Measurements from ENCODE around the gene CRNN. TPM values are rescaled to one million over a fixed set of nuclear protein-coding genes. Genes with fewer than 3 reads are reported as not detected.

CRNN gene
- total RNA-seq, 2 donors from 2014 or later = not detected

DNA sequence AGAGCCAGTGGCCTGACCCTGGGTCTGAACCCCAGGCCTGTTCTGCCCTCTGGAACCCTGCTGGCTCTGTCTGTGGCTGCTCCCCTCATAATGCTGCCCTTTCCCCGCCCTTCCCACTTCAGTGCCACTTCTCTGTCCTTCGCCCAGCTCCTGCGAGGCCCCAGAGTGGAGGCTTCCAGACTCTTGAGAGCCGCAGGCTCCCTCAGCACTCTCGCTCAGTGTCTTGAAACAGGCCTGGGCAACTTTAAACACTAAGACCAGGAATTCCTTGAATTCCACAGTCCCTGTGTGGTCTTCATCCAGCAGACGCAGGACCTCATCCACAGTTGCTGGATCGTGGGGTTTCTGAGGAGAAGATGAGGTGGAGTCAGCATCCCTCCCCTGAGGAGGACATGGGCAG, 3.5 kb downstream of the CRNN start:
- Histone ChIP-seq H3K27ac (no peak overlapping the region), H3K4me3 (no peak overlapping the region), H3K36me3 (no peaks in the 10 kb centered on the region), H3K9me3 (no peaks in the 10 kb centered on the region), H3K4me1 (ENCODE audit: control insufficient read depth in 1 of 2, low read depth in 2 of 2) (no peaks in the 10 kb centered on the region), H3K27me3 (replicated peaks; ENCODE audit: insufficient read depth) (no peaks in the 10 kb centered on the region)
- TF ChIP-seq, protein P1, sequence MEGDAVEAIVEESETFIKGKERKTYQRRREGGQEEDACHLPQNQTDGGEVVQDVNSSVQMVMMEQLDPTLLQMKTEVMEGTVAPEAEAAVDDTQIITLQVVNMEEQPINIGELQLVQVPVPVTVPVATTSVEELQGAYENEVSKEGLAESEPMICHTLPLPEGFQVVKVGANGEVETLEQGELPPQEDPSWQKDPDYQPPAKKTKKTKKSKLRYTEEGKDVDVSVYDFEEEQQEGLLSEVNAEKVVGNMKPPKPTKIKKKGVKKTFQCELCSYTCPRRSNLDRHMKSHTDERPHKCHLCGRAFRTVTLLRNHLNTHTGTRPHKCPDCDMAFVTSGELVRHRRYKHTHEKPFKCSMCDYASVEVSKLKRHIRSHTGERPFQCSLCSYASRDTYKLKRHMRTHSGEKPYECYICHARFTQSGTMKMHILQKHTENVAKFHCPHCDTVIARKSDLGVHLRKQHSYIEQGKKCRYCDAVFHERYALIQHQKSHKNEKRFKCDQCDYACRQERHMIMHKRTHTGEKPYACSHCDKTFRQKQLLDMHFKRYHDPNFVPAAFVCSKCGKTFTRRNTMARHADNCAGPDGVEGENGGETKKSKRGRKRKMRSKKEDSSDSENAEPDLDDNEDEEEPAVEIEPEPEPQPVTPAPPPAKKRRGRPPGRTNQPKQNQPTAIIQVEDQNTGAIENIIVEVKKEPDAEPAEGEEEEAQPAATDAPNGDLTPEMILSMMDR (IDR thresholded peaks at IDR 0.05) = no peak
- ATAC-seq (ENCODE audit: insufficient number of reproducible peaks, low FRiP score, low read depth) (no peak), DNase-seq (ENCODE audit: low spot score) (no peak)

DNA sequence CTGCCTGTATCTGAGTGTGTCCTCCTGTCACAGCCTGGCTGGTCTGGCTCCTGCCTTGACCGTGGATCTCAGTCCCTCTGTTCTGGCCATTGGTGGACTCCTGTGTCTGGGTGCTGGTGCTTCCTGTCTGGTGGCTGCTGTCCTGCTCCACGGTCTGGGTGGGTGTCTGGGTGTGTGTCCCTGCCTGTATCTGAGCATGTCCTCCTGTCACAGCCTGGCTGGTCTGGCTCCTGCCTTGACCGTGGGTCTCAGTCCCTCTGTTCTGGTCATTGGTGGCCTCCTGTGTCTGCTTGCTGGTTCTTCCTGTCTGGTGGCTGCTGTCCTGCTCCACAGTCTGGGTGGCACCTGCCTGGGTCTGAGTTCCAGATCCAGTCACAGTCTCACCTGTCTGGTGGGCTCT, 4.0 kb downstream of the CRNN start:
- Histone ChIP-seq H3K36me3 (no peaks in the 10 kb centered on the region), H3K27ac (no peak overlapping the region), H3K4me1 (ENCODE audit: control insufficient read depth in 1 of 2, low read depth in 2 of 2) (no peaks in the 10 kb centered on the region), H3K4me3 (no peak overlapping the region), H3K27me3 (replicated peaks; ENCODE audit: insufficient read depth) (no peaks in the 10 kb centered on the region), H3K9me3 (no peaks in the 10 kb centered on the region)
- ATAC-seq (ENCODE audit: insufficient number of reproducible peaks, low FRiP score, low read depth) (no peak), DNase-seq (ENCODE audit: low spot score) (no peak)
- TF ChIP-seq, protein P1 (IDR thresholded peaks at IDR 0.05) = no peak

DNA sequence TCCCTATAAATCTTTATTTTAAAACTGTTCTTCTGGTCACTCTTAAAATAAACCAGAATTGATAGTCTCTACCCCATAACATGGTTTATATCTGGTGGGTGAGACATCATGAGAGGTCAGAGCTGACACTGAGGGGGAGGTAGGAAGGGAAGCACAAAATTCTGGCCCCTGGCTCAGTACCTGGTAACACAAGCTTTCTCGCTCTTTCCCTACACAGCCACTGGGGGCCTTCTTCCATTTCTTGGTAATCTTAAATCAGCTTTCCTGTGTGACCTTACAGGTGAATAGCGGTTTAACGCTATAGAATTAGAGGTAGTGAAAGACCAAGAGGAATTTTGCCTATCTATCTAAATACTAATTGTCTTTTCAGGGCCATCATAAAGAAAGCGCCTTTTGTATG, 5.4 kb downstream of the CRNN start:
- Histone ChIP-seq H3K4me3 (no peak overlapping the region), H3K9me3 (no peaks in the 10 kb centered on the region), H3K4me1 (ENCODE audit: control insufficient read depth in 1 of 2, low read depth in 2 of 2) (no peaks in the 10 kb centered on the region), H3K36me3 (no peaks in the 10 kb centered on the region), H3K27me3 (replicated peaks; ENCODE audit: insufficient read depth) (no peaks in the 10 kb centered on the region), H3K27ac (no peak overlapping the region)
- DNase-seq (ENCODE audit: low spot score) (no peak), ATAC-seq (ENCODE audit: insufficient number of reproducible peaks, low FRiP score, low read depth) (no peak)
- TF ChIP-seq, protein P1 (IDR thresholded peaks at IDR 0.05) = no peak

DNA sequence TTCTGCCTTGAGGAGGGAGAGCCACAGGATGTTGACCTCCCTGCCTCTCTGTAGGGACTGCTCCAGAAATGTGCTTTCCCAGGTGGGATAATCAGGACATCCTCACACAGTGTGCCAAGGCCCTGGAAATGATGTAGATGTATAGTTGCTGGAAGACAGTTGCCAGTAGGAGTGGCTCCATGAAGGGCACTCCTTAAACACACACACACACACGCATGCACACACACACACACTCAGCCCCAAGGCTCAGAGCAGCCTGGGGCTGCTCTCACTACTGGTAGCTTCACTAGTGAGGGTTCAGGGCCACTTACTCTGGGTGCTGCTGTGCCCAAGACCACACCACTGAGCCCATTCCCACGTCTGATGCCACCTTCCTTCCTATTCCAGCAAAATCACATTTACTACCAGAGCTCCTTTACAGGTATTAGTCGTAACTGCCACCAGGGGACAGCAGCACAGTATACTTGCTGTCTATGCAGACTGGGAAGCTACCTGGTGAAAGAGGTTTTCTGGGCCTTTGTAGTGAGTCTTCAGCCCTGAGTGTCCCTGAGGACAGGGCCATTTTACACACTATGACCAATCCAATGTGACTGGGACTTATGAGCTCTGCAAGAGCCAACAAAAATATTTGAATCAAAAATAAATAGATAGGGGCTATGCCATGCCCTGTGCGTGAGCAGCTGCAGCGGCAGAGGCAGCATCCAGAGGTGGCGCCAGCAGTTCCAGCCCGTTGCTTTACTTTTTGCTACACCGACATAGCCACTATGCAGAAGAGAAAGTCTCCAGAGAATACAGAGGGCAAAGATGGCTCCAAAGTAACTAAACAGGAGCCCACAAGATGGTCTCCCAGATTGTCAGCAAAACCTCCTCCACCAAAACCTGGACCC, 15.0 kb downstream of the CRNN start:
- H3K4me1 ChIP-seq (ENCODE audit: control insufficient read depth in 1 of 2, low read depth in 2 of 2) = no peaks in the 10 kb centered on the region
- TF ChIP-seq, protein P1 (IDR thresholded peaks at IDR 0.05) = no peak
- DNase-seq (ENCODE audit: low spot score) (no peak), ATAC-seq (ENCODE audit: insufficient number of reproducible peaks, low FRiP score, low read depth) (no peak)
- no peaks in the 10 kb centered on the region for H3K36me3 ChIP-seq
- H3K9me3 ChIP-seq = no peaks in the 10 kb centered on the region
- no peaks in the 10 kb centered on the region for H3K27me3 ChIP-seq (replicated peaks; ENCODE audit: insufficient read depth)
- no peak overlapping the region for H3K27ac ChIP-seq
- no peak overlapping the region for H3K4me3 ChIP-seq

DNA sequence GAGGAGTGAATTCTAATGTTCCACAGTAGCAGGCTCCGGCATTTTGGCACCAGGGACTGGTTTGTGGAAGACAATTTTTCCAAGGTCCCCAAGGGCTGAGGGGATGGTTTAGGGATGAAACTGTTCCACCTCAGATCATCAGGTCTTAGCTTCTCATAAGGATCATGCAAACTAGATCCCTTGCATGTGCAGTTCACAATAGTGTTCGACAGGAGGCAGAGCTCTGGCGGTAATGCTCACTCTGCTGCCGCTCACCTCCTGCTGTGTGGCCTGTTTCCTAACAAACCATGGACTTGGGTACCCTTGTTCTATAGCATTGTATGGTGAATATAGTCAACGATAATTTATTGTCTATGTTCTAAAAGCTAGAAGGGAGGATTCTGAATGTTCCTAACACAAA, 16.6 kb downstream of the CRNN start:
- no peaks in the 10 kb centered on the region for H3K36me3 ChIP-seq
- no peak overlapping the region for H3K4me3 ChIP-seq
- no peaks in the 10 kb centered on the region for H3K9me3 ChIP-seq
- no peaks in the 10 kb centered on the region for H3K4me1 ChIP-seq (ENCODE audit: control insufficient read depth in 1 of 2, low read depth in 2 of 2)
- DNase-seq (ENCODE audit: low spot score) = no peak
- no peaks in the 10 kb centered on the region for H3K27me3 ChIP-seq (replicated peaks; ENCODE audit: insufficient read depth)
- no peak for ATAC-seq (ENCODE audit: insufficient number of reproducible peaks, low FRiP score, low read depth)
- H3K27ac ChIP-seq = no peak overlapping the region
- TF ChIP-seq, protein P1 (IDR thresholded peaks at IDR 0.05) = no peak

Measured in thoracic aorta (tissue), 2 donors.